GM13976 (cell line): Measurements from ENCODE around the gene ACIN1.

Experiments used
- DNase-seq: peaks from one replicate; pipeline ENCODE4 v3.0.0; 2012; ENCODE audit warnings: low spot score
- in situ Hi-C: fragments of 300-500 bp; cut with MboI; formaldehyde crosslinking; loops from one replicate; pipeline ENCODE4 v1.12.0; 2022; ENCODE audit warnings: low sequenced_read_pairs, mixed read lengths, inconsistent platforms; ENCODE audit not compliant: unreplicated experiment
- TF ChIP-seq, protein P1 (sequence below): IDR thresholded peaks from 2 replicates; pipeline ENCODE4 v1.5.1; 2012; ENCODE audit warnings: borderline replicate concordance, mild to moderate bottlenecking; ENCODE audit not compliant: insufficient read depth; ENCODE audit errors: extremely low read depth, missing control alignments, control extremely low read depth

ACIN1 gene

DNA sequence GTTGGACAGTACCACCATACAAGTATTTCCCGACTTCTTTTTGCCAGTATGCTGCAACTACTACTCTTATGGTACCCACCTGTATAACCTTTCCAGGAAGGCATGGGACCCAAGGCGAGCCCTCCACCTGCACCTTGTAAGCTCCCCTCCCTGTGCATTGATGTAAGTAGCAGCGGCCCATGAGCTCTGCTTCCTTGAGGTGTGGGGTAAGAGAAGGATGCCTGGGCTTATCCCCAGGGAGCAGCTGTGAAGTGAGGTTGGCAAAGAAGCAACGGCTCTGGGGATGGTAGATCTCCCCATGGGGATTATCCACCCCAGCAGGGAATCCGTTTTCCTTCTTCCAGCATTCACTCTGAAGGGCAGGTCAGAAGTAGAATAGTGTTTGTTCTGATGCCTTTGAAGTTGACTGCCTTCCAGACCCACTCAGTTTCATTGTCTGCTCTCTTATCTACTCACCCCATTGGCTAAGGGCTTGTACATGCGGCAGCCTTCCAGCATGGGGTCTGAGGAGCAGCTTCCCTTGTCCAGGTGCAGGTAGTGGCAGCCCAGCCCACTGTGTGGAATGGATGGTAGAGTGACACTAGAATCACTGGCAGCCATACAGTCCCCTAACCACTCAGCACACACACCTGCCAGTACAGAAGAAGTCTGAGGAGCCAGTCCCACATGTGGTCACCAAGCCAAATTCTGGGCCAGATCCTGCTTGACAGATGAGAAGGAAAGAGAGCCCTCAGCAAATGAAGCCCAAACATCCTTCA lies 6.5 kb upstream of the ACIN1 start:
- no peak for DNase-seq
- in situ Hi-C loops = no loop called here
- TF ChIP-seq, protein P1, sequence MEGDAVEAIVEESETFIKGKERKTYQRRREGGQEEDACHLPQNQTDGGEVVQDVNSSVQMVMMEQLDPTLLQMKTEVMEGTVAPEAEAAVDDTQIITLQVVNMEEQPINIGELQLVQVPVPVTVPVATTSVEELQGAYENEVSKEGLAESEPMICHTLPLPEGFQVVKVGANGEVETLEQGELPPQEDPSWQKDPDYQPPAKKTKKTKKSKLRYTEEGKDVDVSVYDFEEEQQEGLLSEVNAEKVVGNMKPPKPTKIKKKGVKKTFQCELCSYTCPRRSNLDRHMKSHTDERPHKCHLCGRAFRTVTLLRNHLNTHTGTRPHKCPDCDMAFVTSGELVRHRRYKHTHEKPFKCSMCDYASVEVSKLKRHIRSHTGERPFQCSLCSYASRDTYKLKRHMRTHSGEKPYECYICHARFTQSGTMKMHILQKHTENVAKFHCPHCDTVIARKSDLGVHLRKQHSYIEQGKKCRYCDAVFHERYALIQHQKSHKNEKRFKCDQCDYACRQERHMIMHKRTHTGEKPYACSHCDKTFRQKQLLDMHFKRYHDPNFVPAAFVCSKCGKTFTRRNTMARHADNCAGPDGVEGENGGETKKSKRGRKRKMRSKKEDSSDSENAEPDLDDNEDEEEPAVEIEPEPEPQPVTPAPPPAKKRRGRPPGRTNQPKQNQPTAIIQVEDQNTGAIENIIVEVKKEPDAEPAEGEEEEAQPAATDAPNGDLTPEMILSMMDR = no peak

DNA sequence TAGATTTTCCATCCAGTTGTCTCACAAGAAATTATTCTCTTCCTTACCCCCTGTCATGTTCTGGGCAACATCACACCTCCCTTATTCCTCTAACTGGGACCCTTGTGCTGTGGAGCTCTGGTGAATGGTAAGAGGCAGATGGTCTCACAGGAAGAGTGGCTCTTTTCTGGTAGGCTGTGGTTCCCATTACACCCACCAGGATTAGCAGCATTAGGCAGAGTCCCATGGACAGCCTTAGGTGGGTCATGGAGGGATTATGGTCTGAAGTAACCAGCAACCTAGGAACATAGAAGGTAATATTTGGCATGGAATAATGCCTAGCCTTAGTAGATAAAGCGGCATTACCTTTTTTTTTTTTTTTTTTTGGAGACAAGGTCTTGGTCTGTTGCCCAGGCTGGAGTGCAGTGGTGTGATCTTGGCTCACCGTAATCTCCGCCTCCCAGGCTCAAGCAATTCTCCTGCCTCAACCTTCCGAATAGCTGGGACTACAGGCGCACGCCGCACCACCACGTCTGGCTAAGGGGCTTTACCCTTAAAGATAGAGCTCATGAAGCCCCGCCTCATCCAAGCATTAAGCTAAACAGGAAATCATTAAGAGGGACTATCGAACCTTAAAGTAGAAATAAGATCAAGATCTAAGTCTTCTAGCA lies 4.4 kb upstream of the ACIN1 start:
- no peak for DNase-seq
- in situ Hi-C loops = no loop called here

DNA sequence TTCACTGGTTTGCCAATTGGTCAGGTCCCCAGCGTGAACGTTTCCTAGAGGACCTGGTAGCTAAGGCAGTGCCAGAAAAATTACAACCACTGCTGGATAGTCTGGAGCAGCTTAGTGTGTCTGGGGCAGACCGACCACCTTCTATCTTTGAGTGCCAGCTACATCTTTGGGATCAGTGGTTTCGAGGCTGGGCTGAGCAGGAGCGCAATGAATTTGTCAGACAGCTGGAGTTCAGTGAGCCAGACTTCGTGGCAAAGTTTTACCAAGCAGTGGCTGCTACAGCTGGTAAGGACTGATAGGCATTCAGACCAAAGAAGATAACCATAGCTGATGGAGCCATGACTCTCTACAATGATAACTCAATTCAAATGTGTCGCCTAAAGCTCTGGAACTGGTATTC lies 2.9 kb upstream of the ACIN1 start:
- no peak for DNase-seq
- in situ Hi-C loops = no loop called here
- TF ChIP-seq, protein P1 = no peak

More for the DNA sequence above, 4.4 kb upstream of the ACIN1 start:
- TF ChIP-seq, protein P1 = no peak

DNA sequence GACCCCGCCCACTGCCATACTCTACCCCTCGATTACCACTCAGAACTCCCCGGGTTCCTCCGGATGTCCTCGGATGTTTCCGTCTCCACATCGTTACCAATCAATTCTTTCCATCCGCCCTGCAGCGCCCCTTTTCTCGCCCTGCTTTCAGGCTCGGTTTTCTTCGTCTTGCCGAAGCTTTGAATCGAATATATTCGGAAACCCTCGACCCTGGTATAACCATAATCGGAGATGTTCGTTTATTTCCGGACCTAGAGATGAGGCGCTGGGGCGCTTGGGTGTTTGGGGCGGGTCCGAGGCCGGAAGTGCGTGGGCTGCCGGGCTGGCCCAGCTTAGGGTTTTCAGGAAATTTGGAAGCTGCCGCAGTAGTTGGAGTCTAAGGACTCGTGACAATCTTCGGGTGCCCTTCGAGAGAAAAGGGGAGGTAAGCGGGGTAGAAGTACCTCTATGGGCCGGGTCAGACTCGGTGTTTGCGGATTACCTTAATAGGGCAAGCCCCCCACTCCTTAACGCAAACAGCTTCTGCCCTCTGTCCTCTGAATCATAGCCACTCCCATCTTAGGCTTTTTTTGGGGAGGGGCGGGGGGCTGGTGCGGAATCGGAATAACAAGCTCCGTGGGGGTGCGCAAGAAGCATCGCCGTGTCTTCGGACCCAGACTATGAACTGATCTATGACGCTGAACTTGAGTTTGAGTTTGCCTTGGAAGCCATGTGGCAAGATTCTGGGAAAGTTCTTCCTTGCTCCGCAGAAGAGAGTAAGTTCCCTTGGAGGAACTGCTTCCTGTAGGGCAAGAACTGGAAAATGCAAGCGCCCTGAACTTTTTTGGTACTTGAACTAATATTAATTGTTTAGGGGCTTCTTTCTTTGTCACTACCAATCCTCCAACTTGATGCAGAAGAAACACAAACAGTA lies 516 bp upstream of the ACIN1 start, which contains the start of gene C14orf119:
TSS of gene C14orf119 (plus strand) at position 310 of the 913 bp plus-strand sequence. CDS start 2,154 bp downstream, outside the sequence.
- TF ChIP-seq, protein P1 = no peak
- in situ Hi-C loops = no loop called here
- DNase-seq = peak; percentile 99

DNA sequence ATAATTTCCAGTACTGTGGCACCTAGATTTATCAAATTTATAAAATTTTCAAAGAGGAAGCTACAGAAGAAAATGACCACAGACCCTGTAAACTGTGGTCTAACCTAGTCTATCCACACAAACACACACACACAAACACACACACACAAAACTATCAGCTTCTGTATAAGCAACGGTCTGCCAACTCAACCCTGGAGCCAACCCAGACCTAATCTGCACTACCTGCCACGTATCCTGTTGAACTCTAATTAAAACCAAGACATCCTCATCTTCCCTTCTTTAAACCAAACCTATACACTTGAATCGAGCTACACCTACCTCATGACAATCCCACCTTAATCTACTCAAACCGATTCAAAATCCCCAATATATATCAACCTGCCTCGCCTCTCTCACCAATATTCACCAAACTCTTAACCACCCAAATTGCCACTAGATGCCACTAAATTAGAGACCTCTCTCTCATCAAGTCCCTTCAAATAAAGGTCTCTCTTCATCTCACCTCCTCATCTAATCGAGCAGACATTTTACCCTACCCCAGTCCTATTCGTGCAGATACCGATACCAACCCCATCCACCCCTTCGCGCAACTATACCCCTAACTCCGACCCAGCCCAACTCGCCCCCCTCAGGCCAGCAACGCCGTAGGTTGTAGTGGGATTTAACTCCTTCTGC lies 808 bp downstream of the ACIN1 start:
- in situ Hi-C loops = no loop called here
- no peak for DNase-seq
- TF ChIP-seq, protein P1 = peak; percentile 32

GRCh38 chr14:23093526-23093925 lies 1.4 kb downstream of the ACIN1 start:
- no peak for DNase-seq
- TF ChIP-seq, protein P1 = no peak
- in situ Hi-C loops = no loop called here
